HepG2 (cell line): Measurements from ENCODE around the gene C10orf53. TPM values are rescaled to one million over a fixed set of nuclear protein-coding genes. Genes with fewer than 3 reads are reported as not detected.

ENCODE experiments used
- ATAC-seq: fragments of 200-7000 bp; cut with Tn5 transposase; 3 replicates; pipeline ENCODE4 v1.9.1; 2020; ENCODE audit warnings: mild to moderate bottlenecking, moderate library complexity
- BruUV-seq: library from RNA; stranded (reverse); fragments of 400-500 nt; replicated peaks from 2 replicates; lab custom pipeline; 2021; lab: Mats Ljungman, UMichigan
- CTCF ChIA-PET: fragments of 300-600 bp; formaldehyde crosslinking; extraction: SDS; loops from one replicate; lab custom pipeline; 2021; ENCODE audit warnings: low total read pairs, inconsistent platforms, low intra/inter-chr PET ratio; lab: Yijun Ruan, JAX
- POLR2A ChIA-PET: fragments of 350-600 bp; sonication (Branson Sonifier 250); formaldehyde crosslinking; loops from one replicate; lab custom pipeline; 2020; ENCODE audit warnings: antibody characterized with exemption, inconsistent platforms; lab: Yijun Ruan, JAX
- DNase-seq: peaks from one replicate; pipeline ENCODE4 v3.0.0-alpha.2; 2015; ENCODE audit warnings: low spot score
- FAIRE-seq: peaks from 3 replicates; lab custom pipeline; 2011; peaks lifted over from hg19 to GRCh38; lab: Jason Lieb, UNC
- H2AFZ ChIP-seq: one replicate; pipeline ENCODE4 v1.6.1; 2011; ENCODE audit warnings: low read length, inconsistent platforms
- H3K27ac ChIP-seq: fragments of 300-600 bp; 3 replicates; pipeline ENCODE4 v1.8.0; 2011; ENCODE audit warnings: mixed run types, mild to moderate bottlenecking, mixed read lengths, low read length, inconsistent platforms; ENCODE audit not compliant: insufficient read depth; ENCODE audit errors: extremely low read length
- H3K27me3 ChIP-seq, 2 experiments: fragments of 200-600 bp in 1 of 2; 2 replicates in 1 of 2; 3 replicates in 1 of 2; pipeline versions ENCODE4 v1.6.0 to v1.8.0; 2011; ENCODE audit warnings: low read length in 2 of 2, mild to moderate bottlenecking in 2 of 2, moderate library complexity in 2 of 2, inconsistent platforms in 1 of 2; ENCODE audit not compliant: insufficient read depth in 2 of 2, control insufficient read depth in 1 of 2
- H3K36me3 ChIP-seq, 2 experiments: fragments of 200-600 bp in 1 of 2; replicated peaks in 1 of 2; 2 replicates in 1 of 2; 3 replicates in 1 of 2; pipeline versions ENCODE4 v1.5.1 to v1.8.0; 2011; ENCODE audit warnings: low read length in 2 of 2, inconsistent platforms in 1 of 2; ENCODE audit not compliant: insufficient read depth in 2 of 2, control insufficient read depth in 1 of 2
- H3K4me1 ChIP-seq: 2 replicates; pipeline ENCODE4 v1.5.1; 2012; ENCODE audit warnings: low read length, inconsistent platforms; ENCODE audit not compliant: insufficient read depth
- H3K4me2 ChIP-seq: 2 replicates; pipeline ENCODE4 v1.6.0; 2011; ENCODE audit warnings: low read depth, low read length, inconsistent platforms
- H3K4me3 ChIP-seq, 3 experiments: fragments of 200-600 bp in 1 of 3; sonication (generic), shearing (Covaris generic) in 1 of 3; replicated peaks in 1 of 3; 2 replicates each; pipeline ENCODE4 v1.5.1; 2011 to 2016; ENCODE audit warnings: low read length in 3 of 3, inconsistent platforms in 2 of 3, low read depth in 2 of 3, mild to moderate bottlenecking in 2 of 3, control low read depth in 1 of 3, mixed read lengths in 1 of 3; ENCODE audit not compliant: insufficient read depth in 1 of 3
- H3K79me2 ChIP-seq: one replicate; pipeline ENCODE4 v1.6.1; 2011; ENCODE audit warnings: low read length, inconsistent platforms; ENCODE audit not compliant: insufficient read depth
- H3K9ac ChIP-seq: 2 replicates; pipeline ENCODE4 v1.6.0; 2011; ENCODE audit warnings: mild to moderate bottlenecking, low read depth, low read length, inconsistent platforms; ENCODE audit not compliant: insufficient read depth
- H3K9me3 ChIP-seq: 2 replicates; pipeline ENCODE4 v1.5.1; 2012; ENCODE audit warnings: mild to moderate bottlenecking, low read length
- H4K20me1 ChIP-seq: 2 replicates; pipeline ENCODE4 v1.6.0; 2011; ENCODE audit warnings: inconsistent platforms, mild to moderate bottlenecking, low read length, moderate library complexity; ENCODE audit not compliant: insufficient read depth
- ATF7-NPFF ChIP-seq: sonication (generic); formaldehyde crosslinking; IDR thresholded peaks from 2 replicates; pipeline ENCODE4 v1.8.1; 2023; ENCODE audit warnings: mild to moderate bottlenecking, low read depth, missing genetic modification reagents, moderate library complexity
- CBFB ChIP-seq: sonication (generic); formaldehyde crosslinking; IDR thresholded peaks from 2 replicates; pipeline ENCODE4 v1.4.0; 2020; ENCODE audit warnings: missing genetic modification reagents
- DRAP1 ChIP-seq: IDR thresholded peaks from 2 replicates; pipeline ENCODE4 v1.6.1; 2016; ENCODE audit warnings: missing genetic modification reagents, missing compliant biosample characterization
- HDAC1 ChIP-seq: sonication (generic); formaldehyde crosslinking; IDR thresholded peaks from 2 replicates; pipeline ENCODE4 v1.5.1; 2020; ENCODE audit warnings: mild to moderate bottlenecking, missing genetic modification reagents
- HNRNPK ChIP-seq: fragments of 200-400 bp; formaldehyde crosslinking; IDR thresholded peaks from 2 replicates; pipeline ENCODE4 v1.6.1; 2018; ENCODE audit warnings: low read length, low read depth, moderate library complexity, mild to moderate bottlenecking; ENCODE audit not compliant: poor library complexity, severe bottlenecking
- KLF13 ChIP-seq: sonication (generic); formaldehyde crosslinking; IDR thresholded peaks from 2 replicates; pipeline ENCODE4 v1.4.0; 2020; ENCODE audit warnings: mild to moderate bottlenecking, missing genetic modification reagents
- MEF2D ChIP-seq: sonication (generic); formaldehyde crosslinking; IDR thresholded peaks from 2 replicates; pipeline ENCODE4 v1.5.1; 2020; ENCODE audit warnings: mild to moderate bottlenecking, missing genetic modification reagents
- PHB2 ChIP-seq: fragments of 450-650 bp; IDR thresholded peaks from 2 replicates; pipeline ENCODE4 v1.6.1; 2018; ENCODE audit not compliant: partially characterized antibody
- ZNF30 ChIP-seq: sonication (generic); formaldehyde crosslinking; IDR thresholded peaks from 2 replicates; pipeline ENCODE4 v1.5.0; 2020; ENCODE audit warnings: mild to moderate bottlenecking, missing genetic modification reagents
- ZNF33A ChIP-seq: sonication (generic); formaldehyde crosslinking; IDR thresholded peaks from 2 replicates; pipeline ENCODE4 v1.5.1; 2020; ENCODE audit warnings: missing genetic modification reagents, mild to moderate bottlenecking, moderate library complexity, borderline replicate concordance
- ZNF7 ChIP-seq: IDR thresholded peaks from 2 replicates; pipeline ENCODE4 v1.6.1; 2016; ENCODE audit warnings: missing biosample characterization, missing genetic modification reagents
- WGBS: methylation state at CpG from one replicate; pipeline ENCODE4 v1.1.6; 2017; ENCODE audit warnings: low lambda C conversion rate; 5-methylcytosine and 5-hydroxymethylcytosine counted together
- in situ Hi-C: cut with HindIII; loops from 2 replicates; pipeline ENCODE4 v1.10.0; 2017; ENCODE audit warnings: low pct_unique_long_range_greater_than_20kb; ENCODE audit not compliant: extremely low pct_ligation_motif_present
- intact Hi-C: fragments of 100-400 bp; cut with micrococcal nuclease; formaldehyde crosslinking; loops from one replicate; pipeline ENCODE4 v1.10.0; 2022; ENCODE audit not compliant: unreplicated experiment
- polyA plus RNA-seq, 8 experiments: library from polyadenylated mRNA; depleted of rRNA in 3 of 8; stranded (reverse) in 7 of 8; unstranded in 1 of 8; fragments of >200 nt; fragmentation: Illumina TruSeq in 4 of 8; extraction: Trizol in 4 of 8; gene quantifications; 2 replicates each; pipeline versions ENCODE4 v1.2.1 to v1.2.3, GENCODE V29; 2011 to 2016; ENCODE audit warnings: low read depth in 4 of 8, missing spikeins in 1 of 8, mixed read lengths in 1 of 8; ENCODE audit not compliant: insufficient read depth in 1 of 8
- total RNA-seq, 5 experiments: library from RNA; depleted of rRNA; stranded (reverse); fragments of >200 nt; fragmentation: Illumina TruSeq; extraction: Trizol; gene quantifications; 2 replicates each; pipeline ENCODE4 v1.2.3, GENCODE V29; 2016; ENCODE audit warnings: low read depth in 1 of 5
- TF ChIP-seq, protein P1 (sequence below): sonication (generic); formaldehyde crosslinking; IDR thresholded peaks from 2 replicates; pipeline ENCODE4 v1.4.0; 2020; ENCODE audit warnings: mild to moderate bottlenecking, missing genetic modification reagents

Gene C10orf53
- total and polyA plus RNA-seq, 2 of the 13 experiments (the other 11 are each of a cell fraction or from before 2014, with no cell fraction given) = not detected

DNA sequence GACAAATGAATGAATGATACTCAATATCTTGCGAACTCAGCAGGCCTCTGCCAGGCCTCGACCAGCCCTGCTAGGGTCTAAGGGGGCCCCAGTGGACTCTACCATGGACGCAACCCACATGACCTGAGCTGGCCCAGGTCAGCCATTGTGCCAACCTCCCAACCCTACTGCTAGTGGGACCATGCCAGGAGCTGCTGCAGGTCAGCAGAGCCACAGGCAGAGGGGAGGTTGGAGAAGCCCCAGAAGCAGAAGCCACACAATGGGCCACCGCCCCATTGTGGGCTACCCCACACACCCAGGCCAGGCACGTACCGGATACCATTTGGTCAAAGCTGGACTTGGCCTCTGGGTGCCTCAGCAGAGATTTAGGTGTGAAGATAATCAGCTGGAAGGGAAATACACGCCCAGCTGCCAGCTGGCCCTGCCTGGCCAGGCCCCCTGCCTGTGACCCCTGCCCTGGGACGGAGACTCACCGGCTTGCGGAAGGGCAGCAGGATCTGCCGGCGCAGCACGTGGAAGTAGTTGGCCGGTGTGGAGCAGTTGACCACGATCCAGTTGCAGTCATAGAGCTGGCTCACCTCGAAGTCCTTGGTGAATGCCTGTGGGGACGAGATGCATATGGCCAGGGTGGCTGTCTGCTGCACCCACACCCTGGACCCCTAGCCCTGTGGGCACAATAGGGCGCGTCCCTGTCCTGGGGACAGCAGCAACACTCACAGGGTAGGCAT is 58.2 kb downstream of the C10orf53 start:
- H2AFZ ChIP-seq = no peak overlapping the region
- in situ Hi-C loops (no loop called here), intact Hi-C loops (no loop called here)
- no peak overlapping the region for H3K4me3 ChIP-seq
- no peaks in the 10 kb centered on the region for H4K20me1 ChIP-seq
- H3K4me1 ChIP-seq = no peaks in the 10 kb centered on the region
- TF ChIP-seq PHB2 = no peak
- 89% methylated on average over 17 of the region's 19 CpGs for WGBS
- BruUV-seq = no TSS peak
- no peak for FAIRE-seq
- H3K9ac ChIP-seq = no peak overlapping the region
- ChIA-PET CTCF (no interaction called here), POLR2A (no interaction called here)
- H3K79me2 ChIP-seq = no peaks in the 10 kb centered on the region
- H3K27me3 ChIP-seq = no peaks in the 10 kb centered on the region
- no peaks in the 10 kb centered on the region; a peak in 1 of 5 replicates for H3K36me3 ChIP-seq
- no peaks in the 10 kb centered on the region for H3K9me3 ChIP-seq
- H3K27ac ChIP-seq = no peak overlapping the region
- no peak for DNase-seq
- no peak overlapping the region for H3K4me2 ChIP-seq
- ATAC-seq = no peak

DNA sequence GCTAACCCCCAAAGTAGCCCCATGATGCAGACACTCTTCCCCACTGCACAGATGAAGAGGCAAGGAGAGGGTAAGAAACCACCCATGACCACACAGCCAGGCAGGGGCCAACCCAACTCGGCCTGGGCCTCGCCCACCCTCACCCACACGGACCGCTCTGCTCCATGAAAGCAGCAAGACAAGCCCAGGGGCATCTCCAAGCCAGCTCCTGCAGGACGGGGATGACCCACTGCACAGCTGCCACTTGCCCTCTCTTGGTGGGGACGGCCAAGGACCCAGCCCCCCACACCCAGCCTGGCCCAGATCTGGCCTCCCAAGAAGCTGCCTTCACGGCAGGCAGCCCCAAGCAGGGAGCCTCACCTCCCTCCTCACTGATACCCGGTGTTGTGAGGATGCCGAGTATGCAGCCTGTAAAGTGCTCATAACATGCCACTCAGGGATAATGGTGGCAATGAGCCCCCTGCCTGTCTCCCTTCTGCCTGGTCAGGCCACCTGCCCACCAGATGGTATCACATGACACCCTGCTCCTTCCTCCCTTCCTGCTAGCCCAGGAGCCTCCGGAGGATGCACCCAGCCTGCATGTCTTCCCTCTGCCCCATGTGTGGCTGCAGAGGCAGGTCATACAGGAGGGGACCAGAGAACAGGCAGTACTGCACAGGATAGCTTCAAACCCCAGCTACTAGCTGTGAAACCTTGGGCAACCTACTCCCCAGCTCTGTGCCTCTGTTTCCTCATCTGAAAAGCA is 59.3 kb downstream of the C10orf53 start:
- CTCF ChIA-PET = no interaction called here
- no peak overlapping the region for H3K4me3 ChIP-seq
- no peak for DNase-seq
- H3K27me3 ChIP-seq = no peaks in the 10 kb centered on the region
- no peak for FAIRE-seq
- H2AFZ ChIP-seq = no peak overlapping the region
- no TSS peak for BruUV-seq
- 76% methylated on average over 5 of the region's 10 CpGs for WGBS
- TF ChIP-seq ZNF30 (CRISPR knock-in tag) (no peak), CBFB (no peak), ATF7-NPFF (CRISPR knock-in tag) (no peak), DRAP1 (CRISPR knock-in tag) (no peak), HDAC1 (no peak), ZNF33A (CRISPR knock-in tag) (no peak), KLF13 (CRISPR knock-in tag) (no peak), ZNF7 (CRISPR knock-in tag) (no peak), MEF2D (CRISPR knock-in tag) (no peak), HNRNPK (no peak)
- TF ChIP-seq, protein P1, sequence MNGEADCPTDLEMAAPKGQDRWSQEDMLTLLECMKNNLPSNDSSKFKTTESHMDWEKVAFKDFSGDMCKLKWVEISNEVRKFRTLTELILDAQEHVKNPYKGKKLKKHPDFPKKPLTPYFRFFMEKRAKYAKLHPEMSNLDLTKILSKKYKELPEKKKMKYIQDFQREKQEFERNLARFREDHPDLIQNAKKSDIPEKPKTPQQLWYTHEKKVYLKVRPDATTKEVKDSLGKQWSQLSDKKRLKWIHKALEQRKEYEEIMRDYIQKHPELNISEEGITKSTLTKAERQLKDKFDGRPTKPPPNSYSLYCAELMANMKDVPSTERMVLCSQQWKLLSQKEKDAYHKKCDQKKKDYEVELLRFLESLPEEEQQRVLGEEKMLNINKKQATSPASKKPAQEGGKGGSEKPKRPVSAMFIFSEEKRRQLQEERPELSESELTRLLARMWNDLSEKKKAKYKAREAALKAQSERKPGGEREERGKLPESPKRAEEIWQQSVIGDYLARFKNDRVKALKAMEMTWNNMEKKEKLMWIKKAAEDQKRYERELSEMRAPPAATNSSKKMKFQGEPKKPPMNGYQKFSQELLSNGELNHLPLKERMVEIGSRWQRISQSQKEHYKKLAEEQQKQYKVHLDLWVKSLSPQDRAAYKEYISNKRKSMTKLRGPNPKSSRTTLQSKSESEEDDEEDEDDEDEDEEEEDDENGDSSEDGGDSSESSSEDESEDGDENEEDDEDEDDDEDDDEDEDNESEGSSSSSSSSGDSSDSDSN (CRISPR knock-in tag) = no peak
- TF ChIP-seq, all 625 proteins: peak for 0
- Histone ChIP-seq H4K20me1 (no peaks in the 10 kb centered on the region), H3K4me1 (no peaks in the 10 kb centered on the region), H3K4me2 (no peak overlapping the region), H3K79me2 (no peaks in the 10 kb centered on the region), H3K36me3 (no peaks in the 10 kb centered on the region; a peak in 1 of 5 replicates), H3K9me3 (no peaks in the 10 kb centered on the region), H3K27ac (no peak overlapping the region), H3K9ac (no peak overlapping the region)
- ATAC-seq = no peak
- POLR2A ChIA-PET = no interaction called here
- in situ Hi-C loops (no loop called here), intact Hi-C loops (no loop called here)
